Brain microvascular endothelial cell (primary cell): ENCODE results near the gene IER3.
"Not testable (repeated sequence)": the region's sequence is repeated elsewhere in the genome, so short reads cannot be mapped to it uniquely, and the experiment has no call there.

Experiments
- DNase-seq: peaks from one replicate; pipeline ENCODE4 v3.0.0-alpha.2; 2020
- H3K27ac ChIP-seq: fragments of 250-450 bp; sonication (Bioruptor Pico); 2 replicates; pipeline ENCODE4 v1.5.1; 2020; ENCODE audit warnings: mild to moderate bottlenecking, moderate library complexity
- H3K27me3 ChIP-seq: fragments of 250-450 bp; sonication (Bioruptor Pico); replicated peaks from 2 replicates; pipeline ENCODE4 v1.5.1; 2020; ENCODE audit warnings: mild to moderate bottlenecking
- H3K36me3 ChIP-seq: fragments of 250-450 bp; sonication (Bioruptor Pico); replicated peaks from 2 replicates; pipeline ENCODE4 v1.5.1; 2020; ENCODE audit warnings: mild to moderate bottlenecking
- H3K4me3 ChIP-seq: 2 replicates; pipeline ENCODE4 v1.5.1; 2011; ENCODE audit warnings: low read depth, mild to moderate bottlenecking, control low read depth, low read length, moderate library complexity
- in situ Hi-C: cut with HindIII; loops from 2 replicates; pipeline ENCODE4 v1.10.0; 2017; ENCODE audit warnings: low sequenced_read_pairs, low pct_ligation_motif_present
- TF ChIP-seq, protein P1 (sequence below): IDR thresholded peaks from 2 replicates; pipeline ENCODE4 v1.5.1; 2011; ENCODE audit warnings: low read depth, mild to moderate bottlenecking, moderate library complexity, low read length, control low read depth, inconsistent platforms; ENCODE audit errors: missing control alignments

The IER3 gene

DNA sequence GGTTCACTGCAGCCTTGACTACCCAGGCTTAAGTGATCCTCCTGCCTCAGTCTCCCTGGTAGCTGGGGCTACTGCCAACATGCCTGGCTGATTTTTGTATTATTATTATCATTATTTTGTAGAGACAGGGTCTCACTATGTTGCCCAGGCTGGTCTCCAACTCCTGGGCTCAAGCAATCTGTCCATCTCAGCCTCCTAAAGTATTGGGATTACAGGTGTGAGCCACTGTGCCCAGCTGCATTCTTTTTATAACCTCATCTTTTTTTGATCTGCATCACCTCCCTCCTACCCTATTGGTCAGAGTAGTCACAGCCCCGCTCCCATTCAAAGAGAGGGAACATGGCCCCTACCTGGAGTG, 23.6 kb upstream of the IER3 start:
- Histone ChIP-seq H3K27ac (no peak overlapping the region), H3K4me3 (no peak overlapping the region), H3K36me3 (no peaks in the 10 kb centered on the region), H3K27me3 (no peaks in the 10 kb centered on the region)
- TF ChIP-seq, protein P1, sequence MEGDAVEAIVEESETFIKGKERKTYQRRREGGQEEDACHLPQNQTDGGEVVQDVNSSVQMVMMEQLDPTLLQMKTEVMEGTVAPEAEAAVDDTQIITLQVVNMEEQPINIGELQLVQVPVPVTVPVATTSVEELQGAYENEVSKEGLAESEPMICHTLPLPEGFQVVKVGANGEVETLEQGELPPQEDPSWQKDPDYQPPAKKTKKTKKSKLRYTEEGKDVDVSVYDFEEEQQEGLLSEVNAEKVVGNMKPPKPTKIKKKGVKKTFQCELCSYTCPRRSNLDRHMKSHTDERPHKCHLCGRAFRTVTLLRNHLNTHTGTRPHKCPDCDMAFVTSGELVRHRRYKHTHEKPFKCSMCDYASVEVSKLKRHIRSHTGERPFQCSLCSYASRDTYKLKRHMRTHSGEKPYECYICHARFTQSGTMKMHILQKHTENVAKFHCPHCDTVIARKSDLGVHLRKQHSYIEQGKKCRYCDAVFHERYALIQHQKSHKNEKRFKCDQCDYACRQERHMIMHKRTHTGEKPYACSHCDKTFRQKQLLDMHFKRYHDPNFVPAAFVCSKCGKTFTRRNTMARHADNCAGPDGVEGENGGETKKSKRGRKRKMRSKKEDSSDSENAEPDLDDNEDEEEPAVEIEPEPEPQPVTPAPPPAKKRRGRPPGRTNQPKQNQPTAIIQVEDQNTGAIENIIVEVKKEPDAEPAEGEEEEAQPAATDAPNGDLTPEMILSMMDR, result no peak
- in situ Hi-C loops, result no loop called here
- DNase-seq, result no peak

DNA sequence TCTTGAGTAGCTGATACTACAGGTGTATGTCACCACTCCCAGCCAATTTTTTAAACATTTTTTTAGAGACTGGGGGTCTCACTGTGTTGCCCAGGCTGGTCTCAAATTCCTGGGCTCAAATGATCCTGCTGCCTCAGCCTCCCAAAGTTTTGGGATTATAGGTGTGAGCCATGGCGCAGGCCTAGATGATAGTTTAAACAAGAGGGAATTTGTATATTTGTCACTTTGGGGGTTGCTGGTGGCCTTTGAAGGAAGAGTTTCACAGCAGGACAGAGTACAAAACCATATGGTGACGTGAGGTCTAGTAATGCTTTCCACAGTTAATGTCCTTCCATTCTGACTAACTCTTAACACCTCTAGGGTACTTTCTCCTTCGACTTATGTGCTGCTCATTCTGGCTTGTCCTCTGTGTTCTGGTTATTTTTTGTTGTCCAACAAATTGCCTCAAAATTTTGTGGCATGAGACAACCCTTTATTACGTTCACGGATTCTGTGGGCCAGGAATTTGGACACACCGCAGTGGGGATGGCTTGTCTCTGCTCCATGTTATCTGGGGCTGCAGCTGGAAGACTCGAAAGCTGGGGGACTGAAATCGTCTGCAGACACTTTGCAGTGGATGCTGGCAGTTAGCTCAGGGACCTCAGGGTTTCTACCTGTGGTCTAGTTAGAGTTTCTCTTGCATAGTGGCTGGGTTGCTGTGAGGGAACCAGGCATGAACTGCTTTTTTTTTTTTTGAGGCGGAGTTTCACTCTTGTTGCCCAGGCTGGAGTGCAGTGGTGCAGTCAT, 23.0 kb upstream of the IER3 start:
- no peak for DNase-seq
- TF ChIP-seq, protein P1, result no peak
- Histone ChIP-seq H3K4me3 (no peak overlapping the region), H3K36me3 (no peaks in the 10 kb centered on the region), H3K27ac (no peak overlapping the region), H3K27me3 (no peaks in the 10 kb centered on the region)
- in situ Hi-C loops, result no loop called here

DNA sequence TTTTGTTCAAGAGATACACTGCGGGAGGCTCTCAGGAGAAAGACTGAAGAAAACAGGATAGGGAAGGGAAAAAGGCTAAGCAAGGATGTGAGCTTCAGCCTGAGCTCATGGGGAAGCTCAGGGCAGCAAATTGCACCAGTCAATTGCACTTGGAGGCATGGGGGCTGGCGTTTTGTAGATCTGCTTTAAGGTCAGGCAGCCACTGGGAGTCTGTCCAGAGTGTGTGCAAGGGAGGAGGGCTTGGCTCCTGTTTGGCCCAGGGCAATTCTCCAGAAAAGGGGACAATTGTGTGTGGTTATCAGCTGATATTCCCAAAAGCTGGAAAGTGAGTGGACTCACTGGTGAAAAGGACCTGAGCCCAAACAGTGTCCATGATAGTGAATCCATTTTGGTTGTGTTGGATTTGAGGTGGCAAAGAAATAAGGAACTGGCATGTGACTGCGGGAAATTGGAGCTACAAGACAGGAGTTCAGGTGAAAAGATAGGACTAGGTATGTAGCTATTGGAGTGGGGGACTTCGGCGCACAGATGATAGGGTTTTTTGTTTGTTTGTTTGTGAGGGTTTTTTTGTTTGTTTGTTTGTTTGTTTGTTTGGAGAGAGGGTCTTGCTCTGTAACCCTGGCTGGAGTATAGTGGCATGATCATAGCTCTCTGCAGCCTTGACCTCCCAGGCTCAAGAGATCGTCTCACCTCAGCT, 22.3 kb upstream of the IER3 start:
- Histone ChIP-seq H3K36me3 (no peaks in the 10 kb centered on the region), H3K27ac (no peak overlapping the region), H3K4me3 (no peak overlapping the region), H3K27me3 (no peaks in the 10 kb centered on the region)
- in situ Hi-C loops, result no loop called here
- TF ChIP-seq, protein P1, result no peak
- no peak for DNase-seq

DNA sequence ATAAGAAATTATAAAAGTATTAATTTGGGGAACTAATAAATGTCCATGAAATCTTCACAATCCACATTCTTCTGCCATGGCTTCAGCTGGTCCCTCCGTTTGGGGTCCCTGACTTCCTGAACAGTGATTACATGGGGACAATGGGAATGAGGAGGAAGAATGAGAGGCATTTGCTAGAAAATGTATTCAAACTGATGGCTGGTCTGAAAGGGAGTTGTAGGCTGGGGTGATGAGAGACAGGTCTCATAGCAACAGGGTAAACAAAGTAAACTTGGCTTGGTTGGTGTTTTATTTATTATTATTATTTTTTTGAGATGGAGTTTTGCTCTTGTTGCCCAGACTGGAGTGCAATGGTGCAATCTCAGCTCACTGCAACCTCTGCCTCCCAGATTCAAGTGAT, 21.1 kb upstream of the IER3 start:
- H3K27me3 ChIP-seq, H3K4me3 ChIP-seq, in situ Hi-C loops, H3K36me3 ChIP-seq, DNase-seq: not testable (repeated sequence)
- H3K27ac ChIP-seq, result peak overlapping the region; percentile 81

DNA sequence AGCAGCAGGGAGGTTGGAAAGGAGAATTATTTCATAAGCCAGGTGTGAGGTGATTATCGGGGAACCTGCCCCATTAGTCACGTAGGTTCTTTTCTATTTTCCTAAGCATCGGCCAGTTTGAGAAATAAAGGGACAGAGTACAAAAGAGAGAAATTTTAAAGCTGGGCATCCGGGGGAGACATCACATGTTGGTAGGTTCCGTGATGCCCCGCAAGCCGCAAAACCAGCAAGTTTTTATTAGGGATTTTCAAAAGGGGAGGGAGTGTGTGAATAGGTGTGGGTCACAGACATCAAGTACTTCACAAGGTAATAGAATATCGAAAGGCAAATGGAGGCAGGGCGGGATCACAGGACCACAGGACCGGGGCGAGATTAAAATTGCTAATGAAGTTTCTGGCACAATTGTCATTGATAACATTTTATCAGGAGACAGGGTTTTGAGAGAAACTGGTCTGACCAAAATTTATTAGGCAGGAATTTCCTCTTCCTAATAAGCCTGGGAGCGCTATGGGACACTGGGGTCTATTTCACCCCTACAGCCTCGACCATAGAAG, 20.2 kb upstream of the IER3 start:
- in situ Hi-C loops, H3K4me3 ChIP-seq, H3K36me3 ChIP-seq, H3K27me3 ChIP-seq, DNase-seq: not testable (repeated sequence)
- peak overlapping the region; percentile 81 for H3K27ac ChIP-seq

DNA sequence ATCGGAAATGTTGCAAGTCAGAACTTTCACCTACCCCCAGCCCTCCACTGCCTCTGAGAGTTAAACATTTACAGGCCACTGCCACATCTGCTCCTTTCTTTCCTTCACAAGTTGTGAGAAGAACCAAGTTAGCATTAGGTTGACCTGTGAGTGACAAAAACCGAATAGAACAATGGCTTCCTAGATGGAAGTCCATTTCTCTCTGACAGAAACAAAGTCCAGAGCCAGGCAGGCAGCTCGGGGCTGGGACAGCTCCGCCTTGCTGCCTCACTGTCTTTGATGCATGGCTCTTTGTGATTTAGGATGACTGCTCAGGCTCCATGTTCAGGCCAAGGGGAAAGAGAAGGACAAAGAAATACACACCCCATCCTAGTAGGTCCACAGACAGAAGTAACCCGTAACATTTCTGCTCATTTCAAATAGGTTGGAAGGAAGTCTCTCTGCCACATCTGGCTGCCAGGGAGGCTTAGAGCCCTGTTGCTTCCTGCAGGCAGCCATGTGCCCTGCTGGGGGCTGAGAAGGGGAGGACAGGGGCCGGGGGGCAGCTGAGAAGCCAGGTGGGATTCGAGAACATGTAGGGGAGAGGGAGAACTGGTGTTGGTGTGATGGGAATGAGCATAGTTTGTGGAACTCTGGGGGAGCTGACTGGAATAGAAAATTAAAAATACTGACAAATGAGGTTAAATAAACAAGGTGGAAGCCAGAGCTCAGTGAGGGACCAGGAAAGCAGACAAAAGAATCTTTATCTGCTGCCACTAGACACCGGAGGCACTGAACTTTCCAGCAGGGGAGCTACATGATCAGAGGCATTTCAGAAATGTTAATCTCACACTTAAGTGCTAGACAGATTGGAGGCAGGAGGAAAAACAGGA, 19.5 kb upstream of the IER3 start:
- in situ Hi-C loops, result no loop called here
- DNase-seq, result peak; percentile 80
- no peak overlapping the region for H3K4me3 ChIP-seq
- H3K27me3 ChIP-seq, result no peaks in the 10 kb centered on the region
- TF ChIP-seq, protein P1, result peak; percentile 45
- peak overlapping the region; percentile 81 for H3K27ac ChIP-seq
- H3K36me3 ChIP-seq, result no peaks in the 10 kb centered on the region
